Cardiac atrium fibroblast (primary cell): Measurements from ENCODE around the gene FOXN3. TPM values are rescaled to one million over a fixed set of nuclear protein-coding genes. Genes with fewer than 3 reads are reported as not detected.

Source experiments
- total RNA-seq: library from RNA; depleted of rRNA; stranded (reverse); fragments of >200 nt; gene quantifications from 2 replicates; pipeline ENCODE4 v1.2.3, GENCODE V29; 2015

Gene FOXN3, protein sequence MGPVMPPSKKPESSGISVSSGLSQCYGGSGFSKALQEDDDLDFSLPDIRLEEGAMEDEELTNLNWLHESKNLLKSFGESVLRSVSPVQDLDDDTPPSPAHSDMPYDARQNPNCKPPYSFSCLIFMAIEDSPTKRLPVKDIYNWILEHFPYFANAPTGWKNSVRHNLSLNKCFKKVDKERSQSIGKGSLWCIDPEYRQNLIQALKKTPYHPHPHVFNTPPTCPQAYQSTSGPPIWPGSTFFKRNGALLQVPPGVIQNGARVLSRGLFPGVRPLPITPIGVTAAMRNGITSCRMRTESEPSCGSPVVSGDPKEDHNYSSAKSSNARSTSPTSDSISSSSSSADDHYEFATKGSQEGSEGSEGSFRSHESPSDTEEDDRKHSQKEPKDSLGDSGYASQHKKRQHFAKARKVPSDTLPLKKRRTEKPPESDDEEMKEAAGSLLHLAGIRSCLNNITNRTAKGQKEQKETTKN
- 35.4 and 44.4 TPM in 2 replicates for total RNA-seq

DNA sequence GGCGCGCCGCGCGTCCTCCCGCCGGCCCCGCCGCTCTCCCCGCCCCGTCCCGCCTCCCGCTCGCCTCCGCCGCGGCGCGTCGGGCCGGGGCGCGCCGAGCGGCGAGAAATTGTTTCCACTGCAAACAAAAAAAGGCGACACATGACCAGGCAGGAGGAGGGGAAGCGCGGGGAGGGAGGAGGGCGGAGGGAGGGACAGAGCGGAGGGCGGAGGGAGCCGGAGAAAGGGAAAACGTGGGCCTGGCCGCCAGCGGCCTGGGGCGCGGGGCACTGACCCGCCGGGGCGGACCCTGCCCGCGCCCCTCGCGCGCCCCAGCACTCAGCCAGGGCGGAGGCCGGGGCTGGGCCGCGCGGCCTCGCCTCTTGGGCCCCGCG lies at the start of gene FOXN3:
Gene FOXN3 (minus strand): TSS at position 143 of the 374 bp plus-strand sequence. CDS start 4,757 bp downstream, outside the sequence.

